GM19099 (cell line): ENCODE results near the gene GIMAP2.

Source experiments
- POLR2A ChIP-seq: IDR thresholded peaks from 3 replicates; pipeline ENCODE4 v1.6.1; 2011; ENCODE audit warnings: low read depth; ENCODE audit not compliant: insufficient read length; ENCODE audit errors: extremely low read depth

Gene GIMAP2

GRCh38 chr7:150722431-150722931 lies 37.0 kb downstream of the GIMAP2 start:
- no peak for TF ChIP-seq POLR2A

GRCh38 chr7:150723467-150723866 lies 38.0 kb downstream of the GIMAP2 start:
- TF ChIP-seq POLR2A = no peak

GRCh38 chr7:150727381-150727780 lies 41.9 kb downstream of the GIMAP2 start:
- no peak for TF ChIP-seq POLR2A

- TF ChIP-seq POLR2A = no peak
Measured at GRCh38 chr7:150728011-150728410, 42.5 kb downstream of the GIMAP2 start.

- TF ChIP-seq POLR2A = no peak
Measured at GRCh38 chr7:150728609-150729008, 43.1 kb downstream of the GIMAP2 start.

- no peak for TF ChIP-seq POLR2A
Measured at GRCh38 chr7:150731916-150732315, 46.4 kb downstream of the GIMAP2 start.

- no peak for TF ChIP-seq POLR2A
Measured at GRCh38 chr7:150732786-150733481, 47.4 kb downstream of the GIMAP2 start.

GRCh38 chr7:150733482-150734095 lies 48.1 kb downstream of the GIMAP2 start:
- no peak for TF ChIP-seq POLR2A

GRCh38 chr7:150734254-150734653 lies 48.7 kb downstream of the GIMAP2 start:
- no peak for TF ChIP-seq POLR2A

- TF ChIP-seq POLR2A = no peak
Measured at GRCh38 chr7:150735596-150736358, 50.3 kb downstream of the GIMAP2 start.

GRCh38 chr7:150736864-150737263 lies 51.4 kb downstream of the GIMAP2 start:
- no peak for TF ChIP-seq POLR2A

GRCh38 chr7:150737265-150738055 lies 52.0 kb downstream of the GIMAP2 start, which contains the start of gene GIMAP5:
TSS of gene GIMAP5 (plus strand) at chr7:150737418. CDS start at chr7:150740885, 3,467 bp downstream.
- TF ChIP-seq POLR2A = no peak

GRCh38 chr7:150738092-150738491 lies 52.6 kb downstream of the GIMAP2 start:
- no peak for TF ChIP-seq POLR2A

- no peak for TF ChIP-seq POLR2A
Measured at GRCh38 chr7:150738591-150739001, 53.1 kb downstream of the GIMAP2 start.

GRCh38 chr7:150739033-150739432 lies 53.5 kb downstream of the GIMAP2 start:
- TF ChIP-seq POLR2A = no peak
